A549 (cell line): ENCODE results near the gene ARL6IP6. TPM values are rescaled to one million over a fixed set of nuclear protein-coding genes. Genes with fewer than 3 reads are reported as not detected.

Experiments
- ATAC-seq, 2 experiments: fragments of 200-7000 bp in 1 of 2; fragments of >200 bp in 1 of 2; cut with Nextera tagmentation in 1 of 2; cut with Tn5 transposase in 1 of 2; 3 replicates each; pipeline versions ENCODE4 v1.8.0 to v1.9.1; 2018 to 2020; ENCODE audit warnings: mild to moderate bottlenecking in 1 of 2, moderate library complexity in 1 of 2
- CTCF ChIA-PET: fragments of 300-600 bp; sonication (Branson Sonifier 250); formaldehyde crosslinking; extraction: SDS; loops from one replicate; lab custom pipeline; 2021; ENCODE audit warnings: antibody characterized with exemption, inconsistent platforms; lab: Yijun Ruan, JAX
- POLR2A ChIA-PET: fragments of 350-600 bp; formaldehyde crosslinking; extraction: SDS; loops from one replicate; lab custom pipeline; 2021; ENCODE audit warnings: antibody characterized with exemption, inconsistent platforms; lab: Yijun Ruan, JAX
- DNase-seq, 2 experiments: peaks; one replicate each; pipeline versions ENCODE4 v3.0.0 to v3.0.0-alpha.2; 2011 to 2016; ENCODE audit warnings: low read depth in 1 of 2, low spot score in 1 of 2
- FAIRE-seq: peaks from 2 replicates; lab custom pipeline; 2011; peaks lifted over from hg19 to GRCh38; lab: Jason Lieb, UNC
- H3K27ac ChIP-seq, 2 experiments: fragments of >200 bp; sonication (Bioruptor Twin); formaldehyde crosslinking; 3 replicates each; pipeline ENCODE4 v1.5.1; 2016 to 2017
- H3K4me1 ChIP-seq: fragments of >200 bp; sonication (Bioruptor Twin); formaldehyde crosslinking; 3 replicates; pipeline ENCODE4 v1.6.1; 2016
- H3K4me2 ChIP-seq: fragments of >200 bp; sonication (Bioruptor Twin); formaldehyde crosslinking; 3 replicates; pipeline ENCODE4 v1.6.1; 2016
- H3K4me3 ChIP-seq: fragments of >200 bp; sonication (Bioruptor Twin); formaldehyde crosslinking; 3 replicates; pipeline ENCODE4 v1.5.1; 2016
- H3K9me3 ChIP-seq: fragments of >200 bp; sonication (Bioruptor Twin); formaldehyde crosslinking; 3 replicates; pipeline ENCODE4 v1.6.1; 2016
- BHLHE40 ChIP-seq: IDR thresholded peaks from 2 replicates; pipeline ENCODE4 v1.6.1; 2012; ENCODE audit warnings: low read depth, low read length, inconsistent platforms
- CEBPB ChIP-seq, 2 experiments: fragments of >200 bp in 1 of 2; sonication (Bioruptor Twin) in 1 of 2; formaldehyde crosslinking in 1 of 2; IDR thresholded peaks; 2 replicates each; pipeline ENCODE4 v1.6.1; 2012 to 2016
- EHF ChIP-seq: fragments of 250-450 bp; sonication (Bioruptor Pico); IDR thresholded peaks from 2 replicates; pipeline ENCODE4 v1.5.0; 2020; ENCODE audit warnings: mild to moderate bottlenecking
- FOSL2 ChIP-seq, 2 experiments: fragments of 450-650 bp in 1 of 2; fragments of >200 bp in 1 of 2; sonication (Bioruptor Twin) in 1 of 2; formaldehyde crosslinking; IDR thresholded peaks; 2 replicates each; pipeline versions ENCODE4 v1.5.0 to v1.6.1; 2016 to 2020; ENCODE audit warnings: mild to moderate bottlenecking in 1 of 2, moderate library complexity in 1 of 2
- FOXS1 ChIP-seq: fragments of 250-450 bp; sonication (Bioruptor Pico); IDR thresholded peaks from 2 replicates; pipeline ENCODE4 v1.5.0; 2020; ENCODE audit warnings: mild to moderate bottlenecking, moderate library complexity
- GATA3 ChIP-seq: IDR thresholded peaks from 2 replicates; pipeline ENCODE4 v1.6.1; 2012; ENCODE audit warnings: borderline replicate concordance
- JUN ChIP-seq, 2 experiments: fragments of >200 bp; sonication (Bioruptor Twin); formaldehyde crosslinking; IDR thresholded peaks; 2 replicates in 1 of 2; 3 replicates in 1 of 2; pipeline ENCODE4 v1.6.1; 2016 to 2017
- MAZ ChIP-seq: fragments of 150-350 bp; IDR thresholded peaks from 2 replicates; pipeline ENCODE4 v1.6.1; 2014; ENCODE audit warnings: antibody characterized with exemption, low read depth, low read length, borderline replicate concordance
- MYC ChIP-seq: IDR thresholded peaks from 2 replicates; pipeline ENCODE4 v1.6.1; 2012; ENCODE audit warnings: mild to moderate bottlenecking, inconsistent platforms, low read length, improper control_type of control experiment, borderline replicate concordance
- NFE2L2 ChIP-seq: fragments of 150-350 bp; conservative IDR thresholded peaks from 2 replicates; pipeline ENCODE4 v1.6.1; 2014; ENCODE audit warnings: low read length
- PHF8 ChIP-seq: fragments of 200-600 bp; sonication (generic); IDR thresholded peaks from 2 replicates; pipeline ENCODE4 v1.6.1; 2016; ENCODE audit warnings: low read depth, mild to moderate bottlenecking, antibody characterized with exemption, moderate library complexity, borderline replicate concordance
- POLR2A ChIP-seq: IDR thresholded peaks from 2 replicates; pipeline ENCODE4 v1.6.1; 2012; ENCODE audit warnings: mild to moderate bottlenecking, low read length
- POLR2AphosphoS2 ChIP-seq: conservative IDR thresholded peaks from 2 replicates; pipeline ENCODE4 v1.6.1; 2012; ENCODE audit warnings: low read length, improper control_type of control experiment, inconsistent platforms
- RAD21 ChIP-seq, 2 experiments: fragments of >200 bp in 1 of 2; sonication (Bioruptor Twin) in 1 of 2; formaldehyde crosslinking in 1 of 2; IDR thresholded peaks in 1 of 2; conservative IDR thresholded peaks in 1 of 2; 2 replicates in 1 of 2; 3 replicates in 1 of 2; pipeline ENCODE4 v1.6.1; 2012 to 2018; ENCODE audit warnings: inconsistent platforms in 1 of 2
- TFCP2L1 ChIP-seq: fragments of 250-450 bp; sonication (Bioruptor Pico); IDR thresholded peaks from 2 replicates; pipeline ENCODE4 v1.5.0; 2021; ENCODE audit warnings: mild to moderate bottlenecking
- ZSCAN20 ChIP-seq: fragments of 250-450 bp; sonication (Bioruptor Pico); IDR thresholded peaks from 2 replicates; pipeline ENCODE4 v1.8.0; 2022; ENCODE audit warnings: mild to moderate bottlenecking, moderate library complexity
- WGBS: methylation state at CpG from one replicate; pipeline ENCODE4 v1.1.6; 2017; ENCODE audit errors: missing lambda C conversion rate; 5-methylcytosine and 5-hydroxymethylcytosine counted together
- polyA minus RNA-seq: library from RNA; depleted of rRNA, polyadenylated mRNA; stranded (reverse); fragments of >200 nt; gene quantifications from 2 replicates; pipeline ENCODE4 v1.2.3, GENCODE V29; 2011; rRNA and poly(A)+ RNA removed
- polyA plus RNA-seq, 4 experiments: library from polyadenylated mRNA; depleted of rRNA in 3 of 4; stranded (reverse); fragments of >200 nt; fragmentation: RNase III in 1 of 4; extraction: RNeasy Plus Mini Kit Qiagen cat#74134 plus additional on column Dnase treatment in 1 of 4; gene quantifications; 2 replicates in 3 of 4; 3 replicates in 1 of 4; pipeline ENCODE4 v1.2.3, GENCODE V29; 2011 to 2017
- TF ChIP-seq, protein P1 (sequence below): IDR thresholded peaks from 2 replicates; pipeline ENCODE4 v1.6.1; 2012; ENCODE audit warnings: low read depth, borderline replicate concordance
- TF ChIP-seq, protein P2 (sequence below): IDR thresholded peaks from 2 replicates; pipeline ENCODE4 v1.6.1; 2012
- TF ChIP-seq, protein P3 (sequence below): fragments of >200 bp; sonication (Bioruptor Twin); formaldehyde crosslinking; IDR thresholded peaks from 3 replicates; pipeline ENCODE4 v1.6.1; 2016
- TF ChIP-seq, protein P4 (sequence below): IDR thresholded peaks from 2 replicates; pipeline ENCODE4 v1.6.1; 2012
- TF ChIP-seq, protein P5 (sequence below): fragments of 250-450 bp; sonication (Bioruptor Pico); IDR thresholded peaks from 2 replicates; pipeline ENCODE4 v1.5.0; 2020; ENCODE audit warnings: low read depth, mild to moderate bottlenecking, moderate library complexity

The ARL6IP6 gene
- polyA plus RNA-seq (2011; rRNA removed) (51.0 and 72.7 TPM in 2 replicates), polyA plus RNA-seq (2017; fragmentation: RNase III; extraction: RNeasy Plus Mini Kit Qiagen cat#74134 plus additional on column Dnase treatment) (23.6 to 28.1 TPM (median 25.8 TPM) in 3 replicates), polyA minus RNA-seq (11.7 and 12.8 TPM in 2 replicates)
- polyA plus RNA-seq (2012; cell fraction: cytosol; rRNA removed) = 20.3 and 22.1 TPM in 2 replicates
- polyA plus RNA-seq (2012; cell fraction: nucleus; rRNA removed) = 14.9 and 29.3 TPM in 2 replicates

DNA sequence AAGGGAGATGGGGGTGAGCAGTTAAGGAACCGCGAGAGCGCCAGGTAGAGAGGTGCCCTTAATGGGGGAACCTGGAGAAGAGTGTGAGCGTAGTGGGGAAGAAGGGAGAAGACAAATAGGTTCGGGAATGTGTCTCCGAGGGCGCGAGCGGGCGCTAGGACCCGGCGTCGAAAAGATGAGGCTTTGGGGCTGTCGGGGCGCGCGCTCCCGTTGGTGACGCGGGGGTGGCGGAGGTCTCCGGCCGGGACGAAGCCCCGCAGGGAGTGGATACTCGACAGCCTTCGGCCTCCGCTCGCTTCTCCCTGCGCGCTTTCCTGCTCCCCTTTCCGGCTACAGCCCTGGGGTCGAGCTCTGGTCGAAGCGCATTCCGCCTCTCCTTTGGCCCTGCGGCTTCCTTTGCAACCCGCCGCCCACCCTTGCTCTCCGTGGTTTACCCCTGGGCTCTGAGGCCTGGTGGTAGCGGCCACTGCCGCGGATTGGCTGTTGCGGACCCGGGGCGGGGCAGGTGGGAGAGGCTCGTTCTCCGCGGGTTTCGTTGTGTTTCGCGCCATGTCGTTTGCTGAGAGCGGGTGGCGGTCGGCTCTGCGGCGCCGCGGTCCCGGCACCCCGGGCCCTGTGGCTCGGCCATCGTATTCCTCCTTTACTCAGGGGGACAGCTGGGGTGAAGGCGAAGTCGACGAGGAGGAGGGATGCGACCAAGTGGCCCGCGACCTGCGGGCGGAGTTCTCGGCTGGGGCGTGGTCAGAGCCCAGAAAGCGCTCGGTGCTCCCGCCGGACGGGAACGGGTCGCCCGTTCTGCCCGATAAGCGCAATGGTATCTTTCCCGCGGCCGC is at the start of gene ARL6IP6:
ARL6IP6 (plus strand) TSS at position 545 of the 833 bp plus-strand sequence; CDS start at position 550, 5 bp downstream.
- under 1% methylated on average over 41 of the region's 87 CpGs for WGBS
- ChIA-PET CTCF (interaction anchor here (0.9 to 2.5 kb wide), 3 partner anchors 11 to 207 kb away, joined by 3 to 14 read pairs (median 3); no protein-coding TSS in a partner anchor), POLR2A (interaction anchor here (0.6 to 1.4 kb wide), 3 partner anchors 18 to 1000 kb away, joined by 4 to 8 read pairs (median 5); partner anchors contain the start of gene STAM2)
- H3K4me2 ChIP-seq = peak within 1 kb of the TSS; percentile 90
- FAIRE-seq (no peak), ATAC-seq (peak; percentile 79 to 87), DNase-seq (peak; percentile 69 to 92)
- H3K27ac ChIP-seq = peak within 1 kb of the TSS; percentile 97
- TF ChIP-seq MYC (no peak), GATA3 (peak; percentile 69; the same call in 1 of the 2 replicates), PHF8 (peak; percentile 70; the same call in 1 of the 2 replicates), JUN (IDR thresholded peaks at IDR 0.05) (peak in 1 of 2 experiments; percentile 84; a peak in 3 of 5 replicates), POLR2A (peak; percentile 76), EHF (CRISPR knock-in tag) (no peak), TFCP2L1 (peak; percentile 54; the same call in 1 of the 2 replicates), ZSCAN20 (CRISPR knock-in tag) (no peak), CEBPB (IDR thresholded peaks at IDR 0.05) (no peak), POLR2AphosphoS2 (no peak), BHLHE40 (peak; percentile 66), MAZ (no peak), FOSL2 (IDR thresholded peaks at IDR 0.05) (no peak), FOSL2 (CRISPR knock-in tag; IDR thresholded peaks at IDR 0.05) (peak; percentile 9; the same call in 1 of the 2 replicates)
- TF ChIP-seq, protein P1, sequence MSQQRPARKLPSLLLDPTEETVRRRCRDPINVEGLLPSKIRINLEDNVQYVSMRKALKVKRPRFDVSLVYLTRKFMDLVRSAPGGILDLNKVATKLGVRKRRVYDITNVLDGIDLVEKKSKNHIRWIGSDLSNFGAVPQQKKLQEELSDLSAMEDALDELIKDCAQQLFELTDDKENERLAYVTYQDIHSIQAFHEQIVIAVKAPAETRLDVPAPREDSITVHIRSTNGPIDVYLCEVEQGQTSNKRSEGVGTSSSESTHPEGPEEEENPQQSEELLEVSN = peak; percentile 46; the same call in 1 of the 2 replicates
- TF ChIP-seq, protein P2, sequence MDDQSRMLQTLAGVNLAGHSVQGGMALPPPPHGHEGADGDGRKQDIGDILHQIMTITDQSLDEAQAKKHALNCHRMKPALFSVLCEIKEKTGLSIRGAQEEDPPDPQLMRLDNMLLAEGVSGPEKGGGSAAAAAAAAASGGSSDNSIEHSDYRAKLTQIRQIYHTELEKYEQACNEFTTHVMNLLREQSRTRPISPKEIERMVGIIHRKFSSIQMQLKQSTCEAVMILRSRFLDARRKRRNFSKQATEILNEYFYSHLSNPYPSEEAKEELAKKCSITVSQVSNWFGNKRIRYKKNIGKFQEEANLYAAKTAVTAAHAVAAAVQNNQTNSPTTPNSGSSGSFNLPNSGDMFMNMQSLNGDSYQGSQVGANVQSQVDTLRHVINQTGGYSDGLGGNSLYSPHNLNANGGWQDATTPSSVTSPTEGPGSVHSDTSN = peak; percentile 63; the same call in 1 of the 2 replicates
- TF ChIP-seq, protein P3, sequence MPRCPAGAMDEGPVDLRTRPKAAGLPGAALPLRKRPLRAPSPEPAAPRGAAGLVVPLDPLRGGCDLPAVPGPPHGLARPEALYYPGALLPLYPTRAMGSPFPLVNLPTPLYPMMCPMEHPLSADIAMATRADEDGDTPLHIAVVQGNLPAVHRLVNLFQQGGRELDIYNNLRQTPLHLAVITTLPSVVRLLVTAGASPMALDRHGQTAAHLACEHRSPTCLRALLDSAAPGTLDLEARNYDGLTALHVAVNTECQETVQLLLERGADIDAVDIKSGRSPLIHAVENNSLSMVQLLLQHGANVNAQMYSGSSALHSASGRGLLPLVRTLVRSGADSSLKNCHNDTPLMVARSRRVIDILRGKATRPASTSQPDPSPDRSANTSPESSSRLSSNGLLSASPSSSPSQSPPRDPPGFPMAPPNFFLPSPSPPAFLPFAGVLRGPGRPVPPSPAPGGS = peak; percentile 91; the same call in 2 of the 3 replicates
- TF ChIP-seq, protein P4, sequence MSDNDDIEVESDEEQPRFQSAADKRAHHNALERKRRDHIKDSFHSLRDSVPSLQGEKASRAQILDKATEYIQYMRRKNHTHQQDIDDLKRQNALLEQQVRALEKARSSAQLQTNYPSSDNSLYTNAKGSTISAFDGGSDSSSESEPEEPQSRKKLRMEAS = peak; percentile 64
- peak within 1 kb of the TSS; percentile 75 for H3K4me3 ChIP-seq
- H3K9me3 ChIP-seq = no peaks in the 10 kb centered on the region
- peaks cover 39% of the 10 kb centered on the region for H3K4me1 ChIP-seq

DNA sequence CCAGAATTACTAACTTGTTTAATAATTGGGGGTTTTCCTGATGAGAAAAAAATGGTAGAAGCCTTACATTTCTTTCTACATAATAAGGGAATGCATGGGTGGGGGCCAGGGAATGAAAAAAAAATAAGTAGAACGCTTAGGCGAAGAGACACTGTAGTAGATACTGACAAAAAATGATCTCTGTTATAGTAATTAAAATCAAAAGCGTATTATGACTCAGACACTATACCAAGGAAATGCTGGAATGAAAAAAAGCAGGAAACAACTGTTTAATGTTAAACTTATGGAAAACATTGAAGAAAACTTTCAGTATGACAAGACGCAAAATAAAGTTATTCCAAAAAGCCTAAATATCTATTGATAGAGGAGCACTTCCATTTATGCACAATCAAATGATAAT is 44.1 kb upstream of the ARL6IP6 start:
- no peaks in the 10 kb centered on the region for H3K4me1 ChIP-seq
- H3K4me2 ChIP-seq = no peak overlapping the region
- H3K9me3 ChIP-seq = no peaks in the 10 kb centered on the region
- 93% methylated on average over 4 of the region's 4 CpGs for WGBS
- no peak for DNase-seq
- no peak overlapping the region for H3K27ac ChIP-seq
- FAIRE-seq = no peak
- no peak overlapping the region for H3K4me3 ChIP-seq
- TF ChIP-seq RAD21 (conservative IDR thresholded peaks at IDR 0.05 in 1 of 2, IDR thresholded peaks at IDR 0.05 in 1 of 2) = no peak
- TF ChIP-seq, protein P5, sequence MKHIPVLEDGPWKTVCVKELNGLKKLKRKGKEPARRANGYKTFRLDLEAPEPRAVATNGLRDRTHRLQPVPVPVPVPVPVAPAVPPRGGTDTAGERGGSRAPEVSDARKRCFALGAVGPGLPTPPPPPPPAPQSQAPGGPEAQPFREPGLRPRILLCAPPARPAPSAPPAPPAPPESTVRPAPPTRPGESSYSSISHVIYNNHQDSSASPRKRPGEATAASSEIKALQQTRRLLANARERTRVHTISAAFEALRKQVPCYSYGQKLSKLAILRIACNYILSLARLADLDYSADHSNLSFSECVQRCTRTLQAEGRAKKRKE (CRISPR knock-in tag) = no peak
- TF ChIP-seq NFE2L2 = no peak
- TF ChIP-seq FOSL2 (IDR thresholded peaks at IDR 0.05) = no peak
- no peak for TF ChIP-seq FOSL2 (CRISPR knock-in tag; IDR thresholded peaks at IDR 0.05)
- TF ChIP-seq EHF (CRISPR knock-in tag) = no peak
- TF ChIP-seq CEBPB (IDR thresholded peaks at IDR 0.05) = no peak
- no peak for TF ChIP-seq JUN (IDR thresholded peaks at IDR 0.05)
- TF ChIP-seq FOXS1 = no peak
- ATAC-seq = no peak
- POLR2A ChIA-PET = no interaction called here
- CTCF ChIA-PET = no interaction called here
